Measurements from ENCODE around the gene GATAD2A. TPM values are rescaled to one million over a fixed set of nuclear protein-coding genes. Genes with fewer than 3 reads are reported as not detected.
A peak's percentile ranks its signal among the peaks of the same experiment; 100 is the strongest.

GATAD2A gene
- total and polyA plus RNA-seq, 2 of the 8 experiments (the other 6 are each of a cell fraction or from before 2014, with no cell fraction given) = 38.4 to 205 TPM

- Histone ChIP-seq H2BK15ac (ENCODE audit: low read length) (0 out of 2 replicates have a peak within 1 kb of the TSS, but pooled peaks have one; percentile 81), H3K36me3 (ENCODE audit: control insufficient read depth in 2 of 4, insufficient read depth in 4 of 4, low read length in 3 of 4) (peaks cover 4 to 19% (median 9%) of the 10 kb centered on the region in 4 experiments; a peak in 6 of 8 replicates), H3K9me3 (ENCODE audit: insufficient read depth in 2 of 2, low read depth in 1 of 2, low read length in 1 of 2) (no peaks in the 10 kb centered on the region), H3K27me3 (replicated peaks in 1 of 4; ENCODE audit: control insufficient read depth in 3 of 4, extremely low read depth in 1 of 4, insufficient read depth in 3 of 4, low read length in 3 of 4) (no peaks in the 10 kb centered on the region; a peak in 1 of 7 replicates), H3K4me2 (ENCODE audit: insufficient read depth in 1 of 2, low read depth in 2 of 2, low read length in 2 of 2) (peak within 1 kb of the TSS; percentile 61 to 83), H4K20me1 (replicated peaks in 1 of 2; ENCODE audit: control insufficient read depth in 1 of 2, insufficient read depth in 2 of 2, low read length in 2 of 2) (peaks cover 0 to 7% of the 10 kb centered on the region in 2 experiments), H3K27ac (ENCODE audit: low read depth, low read length) (peak within 1 kb of the TSS; percentile 57; the same call in 1 of the 2 replicates), H3K23me2 (ENCODE audit: low read depth, low read length) (peaks cover 4% of the 10 kb centered on the region; the same call in 1 of the 2 replicates), H3K4me3 (ENCODE audit: extremely low read depth in 1 of 4, insufficient read depth in 2 of 4, low read depth in 3 of 4, low read length in 4 of 4) (peak within 1 kb of the TSS; percentile 68 to 87 (median 85)), H3K9ac (replicated peaks in 1 of 4; ENCODE audit: extremely low read depth in 1 of 4, low read depth in 3 of 4, low read length in 3 of 4) (peak within 1 kb of the TSS; percentile 66 to 82 (median 78)), H2BK5ac (ENCODE audit: low read depth, low read length) (peak within 1 kb of the TSS; percentile 83), H2AK5ac (ENCODE audit: low read depth, low read length) (0 out of 2 replicates have a peak within 1 kb of the TSS, but pooled peaks have one; percentile 5), H3K4ac (replicated peaks; ENCODE audit: insufficient read length, low read depth, low read length) (peak within 1 kb of the TSS; percentile 75), H3K4me1 (replicated peaks in 1 of 4; ENCODE audit: control insufficient read depth in 3 of 4, insufficient read depth in 4 of 4, low read length in 3 of 4) (peaks cover 0 to 2% (median 0%) of the 10 kb centered on the region in 4 experiments; a peak in 1 of 7 replicates), H2AFZ (ENCODE audit: low read length) (peak within 1 kb of the TSS; percentile 78; the same call in 1 of the 2 replicates), H2BK12ac (ENCODE audit: low read depth, low read length) (peak within 1 kb of the TSS; percentile 75; the same call in 1 of the 2 replicates), H2BK120ac (replicated peaks; ENCODE audit: low read depth, low read length) (no peak within 1 kb of the TSS), H4K5ac (ENCODE audit: insufficient read length, low read depth, low read length) (peak within 1 kb of the TSS; percentile 81), H3K18ac (ENCODE audit: extremely low read depth, low read length) (peak within 1 kb of the TSS; percentile 93), H4K8ac (ENCODE audit: extremely low read depth, insufficient read depth, low read length) (peak within 1 kb of the TSS; percentile 98), H3K56ac (replicated peaks; ENCODE audit: insufficient read length, low read depth, low read length) (peak within 1 kb of the TSS; percentile 73), H3K79me2 (ENCODE audit: control insufficient read depth in 1 of 2, insufficient read depth in 2 of 2, low read length in 2 of 2) (peaks cover 0 to 39% of the 10 kb centered on the region in 2 experiments; a peak in 2 of 4 replicates), H2BK20ac (ENCODE audit: low read length) (no peak within 1 kb of the TSS), H4K91ac (replicated peaks; ENCODE audit: insufficient read length, low read length) (peak within 1 kb of the TSS; percentile 73), H3K23ac (ENCODE audit: insufficient read length) (no peak within 1 kb of the TSS), H3K14ac (ENCODE audit: insufficient read length) (peak within 1 kb of the TSS; percentile 27), H3K79me1 (ENCODE audit: low read depth, low read length) (peaks cover 7% of the 10 kb centered on the region)
- DNase-seq (ENCODE audit: low read depth in 1 of 2, low spot score in 2 of 2) (peak; percentile 70 to 98), FAIRE-seq (peak; percentile 55)
- POLR2A ChIA-PET (ENCODE audit: partially characterized antibody) = interaction anchor here (0.6 to 6.7 kb wide), 22 partner anchors 8 to 1079 kb away, joined by 3 to 34 read pairs (median 4); partner anchors contain the start of genes CILP2, GATAD2A and YJEFN3
- WGBS, 2 experiments (ENCODE audit: extremely low coverage in 1 of 2, insufficient coverage in 1 of 2, insufficient read length in 1 of 2, insufficient replicate concordance in 2 of 2, low coverage in 1 of 2, low lambda C conversion rate in 2 of 2, missing lambda C conversion rate in 1 of 2) = 12% methylated on average over 61 of the region's 61 CpGs; no CpG with 5 or more reads in 1 of the 2 experiments
- CTCF ChIA-PET (ENCODE audit: partially characterized antibody) = interaction anchor here (0.6 to 3.2 kb wide), 10 partner anchors 14 to 600 kb away, joined by 3 to 10 read pairs (median 4); no protein-coding TSS in a partner anchor
- peak; percentile 90 for TF ChIP-seq TBP (IDR thresholded peaks at IDR 0.05; ENCODE audit: low read depth, low read length)
- no peak for TF ChIP-seq POU5F1 (IDR thresholded peaks at IDR 0.05; ENCODE audit: low read depth, low read length)
- TF ChIP-seq SUZ12 (IDR thresholded peaks at IDR 0.05; ENCODE audit: low read length) = no peak
- TF ChIP-seq HDAC2 (IDR thresholded peaks at IDR 0.05; ENCODE audit: borderline replicate concordance in 1 of 2, low read depth in 2 of 2, low read length in 2 of 2) = no peak
- TF ChIP-seq EGR1 (IDR thresholded peaks at IDR 0.05; ENCODE audit: borderline replicate concordance, low read depth, low read length) = peak; percentile 54
- TF ChIP-seq JUND (IDR thresholded peaks at IDR 0.05; ENCODE audit: low read length) = no peak
- 0 out of 2 replicates have a peak, but pooled peaks have one; percentile 54 for TF ChIP-seq KDM5A (IDR thresholded peaks at IDR 0.05; ENCODE audit: low read length)
- TF ChIP-seq POLR2AphosphoS5 (IDR thresholded peaks at IDR 0.05; ENCODE audit: low read depth, low read length) = peak; percentile 97
- TF ChIP-seq JUN (IDR thresholded peaks at IDR 0.05; ENCODE audit: low read depth, low read length) = no peak
- peak; percentile 81 for TF ChIP-seq CREB1 (IDR thresholded peaks at IDR 0.05)
- TF ChIP-seq GTF2F1 (IDR thresholded peaks at IDR 0.05; ENCODE audit: borderline replicate concordance, low read depth, low read length) = peak; percentile 75; the same call in 1 of the 2 replicates
Measured at GRCh38 chr19:19515642-19516519, 110.4 kb downstream of the GATAD2A start, which contains the start of gene NDUFA13. NDUFA13 (plus strand) TSS chr19:19516225; CDS start chr19:19516239, 14 bp downstream.

All from H1 (cell line).